ENCODE data around the gene SORT1. TPM values are rescaled to one million over a fixed set of nuclear protein-coding genes. Genes with fewer than 3 reads are reported as not detected.

The SORT1 gene
- total RNA-seq, 2 donors from 2014 or later, result 1.5 to 1.8 TPM

Other genes with a start within 250 kb of the SORT1 start
- 100 to 1,000 TPM; 179 to 273 TPM for gene SARS1, start 184.0 kb downstream of the SORT1 start, total RNA-seq
- gene CELSR2, start 148.4 kb downstream of the SORT1 start, total RNA-seq, result 1 to 10 TPM in 1 of 2 donors, under 1 TPM in 1; 0.39 to 3.9 TPM
- gene PSRC1, start 114.8 kb downstream of the SORT1 start, total RNA-seq, result 10 to 100 TPM; 20.5 to 23.9 TPM
- gene MYBPHL, start 90.9 kb downstream of the SORT1 start, total RNA-seq, result not detected
- gene PSMA5, start 28.5 kb upstream of the SORT1 start, total RNA-seq, result 100 to 1,000 TPM; 185 to 189 TPM
- under 1 TPM in 1 of 2 donors, not detected in 1; 0.09 TPM for gene SYPL2, start 68.6 kb upstream of the SORT1 start, total RNA-seq
- 10 to 100 TPM; 11.5 to 21.9 TPM for gene ATXN7L2, start 86.0 kb upstream of the SORT1 start, total RNA-seq
- 10 to 100 TPM; 11.3 to 14.9 TPM for gene CYB561D1, start 96.2 kb upstream of the SORT1 start, total RNA-seq
- 1 to 10 TPM in 1 of 2 donors, under 1 TPM in 1; 0.97 to 1.3 TPM for gene AMIGO1, start 111.8 kb upstream of the SORT1 start, total RNA-seq
- under 1 TPM in 1 of 2 donors, not detected in 1; 0.57 TPM for gene GPR61, start 142.0 kb upstream of the SORT1 start, total RNA-seq
- 10 to 100 TPM in 1 of 2 donors, 1 to 10 TPM in 1; 8.9 to 10.1 TPM for gene GNAI3, start 150.7 kb upstream of the SORT1 start, total RNA-seq
- gene GNAT2, start 221.7 kb upstream of the SORT1 start, total RNA-seq, result under 1 TPM in 1 of 2 donors, not detected in 1; 0.34 TPM
- 100 to 1,000 TPM in 1 of 2 donors, 10 to 100 TPM in 1; 91.5 to 113 TPM for gene AMPD2, start 221.9 kb upstream of the SORT1 start, total RNA-seq